GM13976 (cell line): ENCODE results near the gene FAM89B.
A peak's percentile ranks its signal among the peaks of the same experiment; 100 is the strongest.

Source experiments
- DNase-seq: peaks from one replicate; pipeline ENCODE4 v3.0.0; 2012; ENCODE audit warnings: low spot score
- CTCF ChIP-seq: IDR thresholded peaks from 2 replicates; pipeline ENCODE4 v1.5.1; 2012; ENCODE audit warnings: borderline replicate concordance, mild to moderate bottlenecking; ENCODE audit not compliant: insufficient read depth; ENCODE audit errors: extremely low read depth, missing control alignments, control extremely low read depth
- in situ Hi-C: fragments of 300-500 bp; cut with MboI; formaldehyde crosslinking; loops from one replicate; pipeline ENCODE4 v1.12.0; 2022; ENCODE audit warnings: low sequenced_read_pairs, mixed read lengths, inconsistent platforms; ENCODE audit not compliant: unreplicated experiment

FAM89B gene

GRCh38 chr11:65571940-65572339 is 398 bp upstream of the FAM89B start:
- TF ChIP-seq CTCF, result peak; percentile 20
- in situ Hi-C loops, result no loop called here
- DNase-seq, result no peak

- no peak for TF ChIP-seq CTCF
- in situ Hi-C loops, result no loop called here
- DNase-seq, result no peak
Observed at GRCh38 chr11:65573391-65574079, 1.2 kb downstream of the FAM89B start.

- in situ Hi-C loops, result no loop called here
- TF ChIP-seq CTCF, result peak; percentile 82
Observed at GRCh38 chr11:65574109-65574810, 1.9 kb downstream of the FAM89B start.

GRCh38 chr11:65574811-65575567 is 2.7 kb downstream of the FAM89B start:
- in situ Hi-C loops, result no loop called here
- no peak for TF ChIP-seq CTCF
- no peak for DNase-seq

More at GRCh38 chr11:65574109-65574810, 1.9 kb downstream of the FAM89B start:
- peak; percentile 95 for DNase-seq

- no peak for TF ChIP-seq CTCF
- in situ Hi-C loops, result no loop called here
- peak; percentile 91 for DNase-seq
Observed at GRCh38 chr11:65575568-65576231, 3.4 kb downstream of the FAM89B start, which contains the start of gene EHBP1L1. TSS of gene EHBP1L1 (plus strand) at chr11:65576053. CDS start at chr11:65576303, 250 bp downstream.
